NCI-H748 treated with DMSO at 0.1 percent for 48 hours (cell line): ENCODE measurements around the gene SYNGR3.

Experiments used
- DNase-seq: peaks from one replicate; lab custom pipeline; 2025; lab: John Stamatoyannopoulos, UW

SYNGR3 gene

DNA sequence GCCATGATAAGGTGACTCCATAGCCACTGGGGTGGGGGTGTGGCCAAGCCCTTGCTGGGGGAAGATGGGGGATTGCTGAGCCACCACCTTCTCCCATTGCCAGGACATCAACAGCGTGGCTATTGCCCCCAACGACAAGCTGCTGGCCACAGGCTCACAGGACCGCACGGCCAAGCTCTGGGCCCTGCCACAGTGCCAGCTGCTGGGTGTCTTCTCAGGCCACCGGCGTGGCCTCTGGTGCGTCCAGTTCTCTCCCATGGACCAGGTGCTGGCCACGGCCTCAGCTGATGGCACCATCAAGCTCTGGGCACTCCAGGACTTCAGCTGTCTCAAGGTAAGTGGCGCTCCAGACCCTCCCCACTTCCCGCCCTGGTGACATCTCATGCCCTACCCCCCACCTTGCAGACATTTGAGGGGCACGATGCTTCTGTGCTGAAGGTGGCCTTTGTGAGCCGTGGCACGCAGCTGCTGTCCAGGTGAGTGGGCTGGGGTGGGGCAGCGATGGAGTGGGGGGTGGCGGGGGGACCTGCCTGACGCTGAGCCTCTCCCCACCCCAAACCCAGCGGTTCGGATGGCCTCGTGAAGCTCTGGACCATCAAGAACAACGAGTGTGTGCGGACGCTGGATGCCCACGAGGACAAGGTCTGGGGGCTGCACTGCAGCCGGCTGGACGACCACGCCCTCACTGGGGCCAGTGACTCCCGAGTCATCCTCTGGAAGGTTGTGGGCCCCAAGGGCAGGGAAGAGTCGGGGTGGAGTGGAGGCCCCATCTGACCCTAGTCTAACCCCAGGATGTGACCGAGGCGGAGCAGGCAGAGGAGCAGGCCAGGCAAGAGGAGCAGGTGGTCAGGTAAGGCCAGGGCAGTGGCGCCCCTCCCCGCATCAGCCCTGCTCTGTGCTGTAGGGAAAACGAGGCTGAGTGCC, 12.6 kb upstream of the SYNGR3 start:
- DNase-seq: no peak

DNA sequence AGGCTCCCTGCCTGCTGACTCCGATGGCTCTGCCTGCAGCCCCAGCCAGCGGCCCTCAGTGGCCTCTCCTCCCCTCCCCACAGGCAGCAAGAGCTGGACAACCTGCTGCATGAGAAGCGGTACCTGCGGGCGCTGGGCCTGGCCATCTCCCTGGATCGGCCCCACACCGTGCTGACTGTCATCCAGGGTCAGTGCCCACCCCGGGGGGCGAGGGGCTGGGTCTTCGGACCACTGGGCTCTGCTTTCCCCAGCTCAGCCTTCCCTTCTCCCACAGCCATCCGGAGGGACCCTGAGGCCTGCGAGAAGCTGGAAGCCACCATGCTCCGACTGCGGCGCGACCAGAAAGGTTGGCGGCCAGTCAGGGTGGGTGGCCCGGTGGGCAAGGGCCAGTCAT, 11.9 kb upstream of the SYNGR3 start:
- DNase-seq: no peak

DNA sequence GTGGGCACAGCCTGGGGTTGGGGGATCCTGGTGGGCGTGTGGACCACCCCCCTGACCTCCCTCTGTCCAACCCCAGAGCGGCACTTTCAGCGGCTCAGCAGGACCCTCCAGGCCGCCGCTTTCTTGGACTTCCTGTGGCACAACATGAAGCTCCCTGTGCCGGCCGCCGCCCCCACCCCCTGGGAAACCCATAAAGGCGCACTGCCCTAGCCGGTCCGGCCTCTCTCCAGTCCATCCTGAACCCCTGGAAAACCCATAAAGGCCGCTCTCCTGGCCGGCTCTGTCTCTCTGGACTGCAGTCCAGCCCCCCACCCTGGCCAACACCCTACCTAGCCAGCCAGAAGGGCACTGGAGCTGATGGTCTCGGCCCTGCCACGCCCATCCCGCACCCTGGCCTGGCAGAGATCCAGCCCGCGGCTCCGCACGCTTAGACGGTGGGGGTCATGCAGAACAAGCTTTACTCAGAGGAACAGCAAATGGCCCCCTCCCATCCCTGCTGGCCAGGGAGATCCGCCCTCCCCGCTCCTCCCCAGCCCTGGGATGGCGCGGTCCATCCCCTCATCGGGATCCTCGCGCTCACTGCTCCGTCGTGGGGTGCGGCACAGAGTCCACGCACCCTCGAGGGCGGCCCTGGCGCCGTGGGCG, 11.2 kb upstream of the SYNGR3 start:
- no peak for DNase-seq

DNA sequence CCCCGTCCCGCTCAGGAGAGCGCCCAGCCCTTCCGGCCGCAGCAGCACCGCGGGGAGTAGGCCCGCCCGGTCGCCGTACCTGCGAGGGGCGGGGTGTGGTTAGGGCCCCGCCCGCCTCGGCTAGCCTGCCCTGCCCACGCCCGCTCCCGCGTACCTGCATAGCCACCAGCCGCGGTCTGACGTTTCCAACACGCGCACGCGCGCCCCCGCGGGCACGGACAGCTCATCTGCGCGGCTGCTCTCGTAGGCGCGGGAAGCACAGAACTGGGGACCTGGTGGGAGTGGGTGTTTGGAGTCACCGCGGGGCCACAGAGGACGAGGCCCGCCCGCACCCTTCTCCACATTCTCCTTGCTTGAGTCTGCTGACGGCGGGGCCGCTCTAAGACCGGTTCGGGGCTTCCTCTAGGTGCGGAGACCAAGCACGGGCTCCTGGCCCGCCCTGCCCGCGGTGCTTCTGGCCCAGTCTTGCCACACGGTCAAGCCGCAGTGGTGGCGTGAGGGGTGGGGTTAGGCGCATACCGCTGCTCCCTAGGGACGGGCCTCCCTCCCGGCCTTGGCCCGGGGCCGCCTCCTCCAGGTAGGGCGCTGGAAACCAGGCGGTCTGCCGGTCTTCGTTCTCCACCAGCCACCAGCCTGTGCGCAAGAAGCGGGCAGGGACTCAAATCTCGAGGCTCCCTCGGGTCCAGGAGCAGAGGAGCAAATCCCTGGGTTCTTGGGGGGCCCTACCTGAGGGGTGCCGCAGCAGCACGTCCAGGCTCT, 10.3 kb upstream of the SYNGR3 start:
- peak; percentile 34 for DNase-seq

DNA sequence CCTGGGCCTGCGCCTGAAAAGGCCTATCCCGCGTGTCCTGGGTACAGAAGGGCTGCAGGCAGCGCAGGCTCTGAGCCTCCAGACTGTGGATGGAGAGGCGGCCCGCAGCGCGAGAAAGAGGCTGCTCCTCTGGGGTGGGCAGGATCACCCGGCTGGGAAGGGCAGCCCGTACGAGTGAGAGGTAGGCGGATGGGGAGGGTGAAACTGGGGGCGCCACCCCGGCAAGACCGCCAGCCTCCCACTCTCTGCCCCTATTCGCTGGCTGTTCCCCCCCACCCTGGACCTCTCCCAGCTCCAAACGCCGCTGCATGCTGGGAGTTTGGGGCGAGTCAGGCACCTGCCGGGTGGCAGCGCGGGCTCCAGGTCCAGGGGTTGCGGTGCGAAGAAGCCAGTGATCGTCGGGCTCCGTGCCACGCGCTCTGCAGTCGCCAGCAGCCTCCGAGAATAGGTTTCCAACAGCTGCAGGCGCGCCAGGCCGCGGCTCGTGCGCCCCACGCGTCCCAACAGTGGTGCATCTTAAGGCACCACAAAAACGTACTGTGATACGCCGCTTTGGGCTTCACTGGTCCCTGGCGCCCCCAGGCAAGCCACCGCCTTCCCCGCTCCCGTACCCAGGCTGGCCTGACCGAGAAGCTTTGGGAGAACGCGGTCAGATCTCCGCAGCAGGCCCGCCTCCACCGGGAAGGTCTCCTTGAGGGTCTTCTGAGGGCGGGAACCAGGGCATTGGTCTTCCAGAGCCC, 9.6 kb upstream of the SYNGR3 start:
- no peak for DNase-seq

DNA sequence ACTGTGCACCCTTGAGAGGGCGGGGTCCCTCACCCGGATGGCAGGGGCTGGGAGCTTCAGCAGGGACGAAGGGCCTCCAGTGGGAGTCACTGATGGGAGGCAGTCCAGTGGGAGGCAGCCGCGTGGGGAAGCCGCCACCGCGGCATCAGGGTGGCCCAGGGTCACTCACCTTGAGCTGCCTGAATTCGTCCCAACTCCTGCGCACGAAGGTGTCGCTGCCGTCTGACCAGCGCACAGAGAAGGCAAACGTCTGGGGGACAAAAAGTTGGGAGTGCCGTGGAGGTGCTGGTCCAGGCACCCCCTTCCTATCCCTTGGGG, 9.0 kb upstream of the SYNGR3 start:
- no peak for DNase-seq

DNA sequence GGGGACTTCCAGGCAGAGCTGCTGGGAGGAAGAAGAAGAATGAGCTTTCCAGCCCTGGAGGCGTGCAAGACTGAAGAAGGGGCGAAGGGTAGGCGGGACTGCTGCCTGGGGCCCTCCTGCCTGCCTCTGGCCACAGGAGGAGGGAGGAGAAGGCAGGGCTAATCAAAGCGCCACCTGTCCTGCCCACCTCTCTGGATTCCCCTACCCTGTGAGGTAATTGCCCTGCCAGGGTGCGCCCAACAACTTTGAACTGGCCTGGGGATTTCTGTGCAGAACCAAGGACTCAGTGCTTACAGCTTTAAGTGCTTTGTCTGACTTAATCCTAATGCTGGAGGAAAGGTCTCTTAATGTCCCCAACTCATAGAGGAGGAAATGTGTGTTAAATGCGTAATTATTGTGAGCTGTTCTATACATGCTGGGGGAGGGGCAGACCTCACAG, 8.4 kb upstream of the SYNGR3 start, which contains the start of gene NOXO1:
Gene NOXO1 (minus strand): TSS at position 72 of the 439 bp plus-strand sequence. CDS start 290 bp downstream, outside the sequence.
- DNase-seq: no peak

DNA sequence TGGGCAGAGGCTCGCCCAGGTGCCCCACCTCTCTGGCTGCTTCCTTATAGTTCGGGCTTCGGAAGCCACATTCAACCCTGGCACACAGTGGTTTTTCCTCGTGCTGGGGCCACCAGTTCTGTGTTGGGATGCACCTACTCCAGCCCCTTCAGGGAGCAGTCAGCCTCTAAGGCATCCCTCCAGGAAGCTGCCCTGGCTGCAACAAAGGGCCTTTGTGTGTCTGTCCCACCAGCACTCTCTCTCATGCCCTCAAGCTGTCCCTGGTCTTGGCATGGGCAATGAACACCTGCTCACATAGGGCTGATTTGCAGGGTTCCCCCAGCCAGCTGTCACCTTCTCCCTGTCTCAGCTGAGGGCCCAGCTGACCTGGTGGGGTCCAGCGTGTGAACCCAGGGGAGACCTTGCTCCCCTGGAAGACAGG, 7.7 kb upstream of the SYNGR3 start:
- no peak for DNase-seq

DNA sequence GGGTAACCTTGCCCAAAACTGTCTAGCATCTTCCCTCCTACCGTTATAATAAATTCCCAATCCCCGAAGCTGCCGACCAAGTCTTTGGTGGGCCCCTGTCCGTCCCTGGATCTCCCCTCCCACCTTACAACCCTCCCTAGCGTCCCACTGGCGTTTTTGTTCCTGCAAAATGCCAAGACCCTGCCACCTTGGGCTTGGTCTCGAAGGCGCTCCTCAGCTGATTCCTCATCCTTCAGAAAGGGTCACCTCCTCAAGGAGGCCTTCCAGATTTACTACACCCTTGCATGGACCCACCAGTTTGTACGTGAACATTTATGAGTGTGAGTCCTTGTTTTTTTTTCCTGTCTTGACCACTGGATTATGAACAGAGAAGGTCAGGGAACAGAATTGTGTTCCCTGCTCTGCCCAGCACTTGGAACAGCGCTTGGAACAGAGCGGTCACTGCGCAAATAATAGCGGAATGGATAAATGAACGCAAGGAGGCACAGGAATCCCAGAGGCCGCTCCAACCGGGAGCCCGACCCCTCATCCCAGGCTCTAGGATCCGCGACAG, 6.7 kb upstream of the SYNGR3 start:
- no peak for DNase-seq

DNA sequence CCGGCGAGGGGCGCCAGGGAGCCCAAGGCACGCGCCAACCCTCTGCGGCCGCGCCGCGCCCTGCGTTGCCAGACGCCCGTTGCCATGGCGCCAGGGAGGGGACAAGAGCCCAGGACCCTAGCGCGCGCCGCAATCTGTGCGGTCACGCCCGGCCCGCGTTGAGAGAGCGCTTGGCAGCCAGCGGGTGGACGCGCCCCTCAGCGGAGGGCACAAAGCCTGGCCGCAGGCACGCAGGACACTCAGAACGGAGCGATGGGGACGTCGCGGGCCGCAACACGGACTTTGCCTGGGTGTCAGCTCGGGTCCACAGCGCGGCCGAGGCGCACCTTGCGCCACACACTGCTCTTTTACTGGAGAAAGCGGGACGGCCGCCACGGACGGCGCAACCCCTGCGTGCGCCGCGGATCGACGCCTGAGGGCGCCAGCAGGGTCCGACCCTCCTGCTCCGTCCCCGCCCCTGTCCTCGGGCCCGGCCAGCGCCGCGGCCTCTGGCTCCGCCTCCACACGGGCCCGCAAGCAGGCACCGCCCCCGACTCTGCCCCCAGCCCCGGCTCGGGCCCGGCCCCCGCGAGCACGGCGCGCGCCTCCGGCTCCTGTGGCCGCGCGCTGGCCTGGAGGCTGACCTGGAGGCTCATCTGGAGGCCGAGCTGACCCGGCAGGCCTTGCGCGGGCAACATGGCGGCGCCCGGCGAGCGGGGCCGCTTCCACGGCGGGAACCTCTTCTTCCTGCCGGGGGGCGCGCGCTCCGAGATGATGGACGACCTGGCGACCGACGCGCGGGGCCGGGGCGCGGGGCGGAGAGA, 6.0 kb upstream of the SYNGR3 start, which contains the start of gene GFER:
Gene GFER (plus strand): TSS at position 650 of the 803 bp plus-strand sequence. CDS start 26 bp downstream, at position 676.
- DNase-seq: peak; percentile 62

DNA sequence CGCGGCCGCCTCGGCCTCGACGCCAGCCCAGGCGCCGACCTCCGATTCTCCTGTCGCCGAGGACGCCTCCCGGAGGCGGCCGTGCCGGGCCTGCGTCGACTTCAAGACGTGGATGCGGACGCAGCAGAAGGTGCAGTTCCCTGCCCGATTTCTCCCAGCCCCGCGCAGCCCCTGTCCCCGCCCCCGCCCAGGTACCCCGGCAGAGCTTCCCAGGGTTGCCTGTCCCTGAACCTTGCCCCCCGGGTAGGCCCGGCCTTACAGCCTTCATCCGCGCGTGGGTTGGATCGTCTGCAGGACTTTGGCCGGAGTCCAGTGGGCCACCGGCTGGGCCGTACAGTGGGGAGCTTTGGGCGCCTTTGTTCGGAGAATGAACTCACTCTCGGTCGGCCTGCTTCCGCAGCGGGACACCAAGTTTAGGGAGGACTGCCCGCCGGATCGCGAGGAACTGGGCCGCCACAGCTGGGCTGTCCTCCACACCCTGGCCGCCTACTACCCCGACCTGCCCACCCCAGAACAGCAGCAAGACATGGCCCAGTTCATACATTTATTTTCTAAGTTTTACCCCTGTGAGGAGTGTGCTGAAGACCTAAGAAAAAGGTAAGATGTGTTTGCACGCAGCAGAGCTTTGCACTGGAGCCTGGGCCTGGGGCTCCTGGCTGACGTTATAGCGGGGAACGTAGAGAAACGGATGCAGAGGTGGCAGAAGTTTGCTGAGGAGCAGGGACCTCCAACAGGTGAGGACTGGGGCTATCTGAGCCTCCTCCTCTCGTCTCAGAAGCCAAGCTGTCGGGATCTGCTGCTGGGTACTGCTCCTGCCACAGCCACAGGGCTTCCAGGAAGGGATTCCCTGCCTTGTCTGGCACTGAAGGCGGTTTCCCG, 5.2 kb upstream of the SYNGR3 start:
- DNase-seq: no peak

DNA sequence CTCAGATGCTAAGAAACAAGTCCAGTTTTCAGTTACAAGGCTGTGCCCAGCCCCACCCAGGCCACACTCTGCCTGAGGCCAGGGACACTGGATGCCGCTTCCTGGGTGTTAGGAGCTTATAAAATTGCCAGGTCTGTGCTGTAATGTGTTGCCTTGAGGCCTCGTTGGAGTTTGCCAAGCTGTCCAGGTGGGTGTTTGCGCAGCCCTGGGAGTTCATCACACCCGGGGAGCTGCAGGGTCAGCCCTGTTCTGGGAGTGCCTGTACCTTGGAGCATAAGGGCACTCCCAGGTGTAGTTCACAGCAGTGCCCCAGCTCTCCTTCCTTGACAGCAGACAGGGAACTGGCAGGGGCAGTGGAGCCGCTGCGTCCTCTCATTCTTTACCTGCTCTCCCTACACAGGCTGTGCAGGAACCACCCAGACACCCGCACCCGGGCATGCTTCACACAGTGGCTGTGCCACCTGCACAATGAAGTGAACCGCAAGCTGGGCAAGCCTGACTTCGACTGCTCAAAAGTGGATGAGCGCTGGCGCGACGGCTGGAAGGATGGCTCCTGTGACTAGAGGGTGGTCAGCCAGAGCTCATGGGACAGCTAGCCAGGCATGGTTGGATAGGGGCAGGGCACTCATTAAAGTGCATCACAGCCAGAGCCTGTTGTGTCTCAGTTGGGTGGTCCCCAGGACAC, 4.2 kb upstream of the SYNGR3 start:
- no peak for DNase-seq

DNA sequence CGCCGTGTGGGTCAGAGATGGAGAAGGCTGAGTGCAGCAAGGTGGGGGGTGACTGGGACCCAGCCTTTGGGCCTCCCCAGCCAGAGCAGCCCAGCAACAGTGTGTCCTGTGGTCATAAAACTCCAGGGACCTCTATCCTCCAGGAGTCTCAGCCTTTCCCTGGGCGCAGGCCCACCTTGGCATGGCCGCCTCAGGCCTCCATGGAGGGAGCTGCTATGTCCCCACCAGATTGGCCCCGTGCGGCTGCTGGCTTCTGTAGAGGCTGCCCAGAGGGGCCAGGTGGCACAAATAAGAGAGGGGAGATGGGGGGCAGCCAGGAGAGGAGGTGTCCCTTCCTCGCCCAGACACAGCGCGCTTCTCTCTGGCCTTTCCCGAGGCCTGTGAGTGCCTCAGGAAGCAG, 2.6 kb upstream of the SYNGR3 start:
- DNase-seq: no peak

DNA sequence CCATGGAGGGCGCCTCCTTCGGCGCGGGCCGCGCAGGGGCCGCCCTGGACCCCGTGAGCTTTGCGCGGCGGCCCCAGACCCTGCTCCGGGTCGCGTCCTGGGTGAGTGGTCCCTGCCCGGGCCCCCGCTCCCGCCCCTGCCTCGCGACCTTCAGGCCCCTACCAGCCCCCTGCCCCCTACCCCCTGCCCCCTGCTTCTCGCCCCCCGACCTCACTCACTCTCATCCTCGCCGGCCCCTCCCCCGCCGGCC, 256 bp downstream of the SYNGR3 start:
- no peak for DNase-seq

DNA sequence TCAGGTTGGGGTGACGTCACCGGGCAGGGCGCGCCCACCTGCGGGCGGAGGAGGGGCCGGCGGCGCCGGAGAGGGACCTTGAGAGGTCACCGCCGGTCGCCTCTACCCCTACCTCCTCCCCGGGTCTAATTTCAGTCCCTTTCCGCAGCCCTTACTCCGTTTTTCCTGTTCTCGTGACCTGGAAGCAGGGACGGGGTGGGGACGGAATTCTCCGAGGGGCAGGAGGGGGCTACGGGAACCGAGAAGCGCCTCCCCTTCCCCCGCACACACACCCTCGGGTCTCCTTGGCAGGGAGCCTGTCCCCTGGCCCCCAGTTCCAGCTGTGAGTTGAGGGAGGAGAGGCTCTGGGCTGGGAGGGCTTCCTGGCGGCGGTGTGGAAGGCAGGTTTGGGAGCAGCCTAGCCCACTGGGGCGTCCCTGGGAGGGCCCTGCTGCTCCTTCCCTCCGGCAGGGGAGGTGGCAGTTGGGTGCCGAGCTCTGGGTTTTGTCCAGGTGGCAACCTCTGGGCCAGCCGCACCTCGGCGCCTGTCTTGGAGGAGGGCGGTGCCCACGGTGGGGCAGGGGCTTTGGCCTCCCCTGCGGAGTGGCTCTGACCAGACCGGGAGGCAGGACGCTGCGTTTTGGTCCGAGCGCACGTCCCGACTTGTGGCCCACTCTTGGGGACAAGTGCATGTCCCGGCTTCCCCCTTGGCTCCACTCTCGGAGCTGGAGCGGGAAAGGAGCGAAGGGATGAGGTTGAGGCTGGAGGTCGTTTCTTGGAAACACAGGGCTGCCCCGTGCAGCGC, 773 bp downstream of the SYNGR3 start:
- DNase-seq: peak; percentile 5

DNA sequence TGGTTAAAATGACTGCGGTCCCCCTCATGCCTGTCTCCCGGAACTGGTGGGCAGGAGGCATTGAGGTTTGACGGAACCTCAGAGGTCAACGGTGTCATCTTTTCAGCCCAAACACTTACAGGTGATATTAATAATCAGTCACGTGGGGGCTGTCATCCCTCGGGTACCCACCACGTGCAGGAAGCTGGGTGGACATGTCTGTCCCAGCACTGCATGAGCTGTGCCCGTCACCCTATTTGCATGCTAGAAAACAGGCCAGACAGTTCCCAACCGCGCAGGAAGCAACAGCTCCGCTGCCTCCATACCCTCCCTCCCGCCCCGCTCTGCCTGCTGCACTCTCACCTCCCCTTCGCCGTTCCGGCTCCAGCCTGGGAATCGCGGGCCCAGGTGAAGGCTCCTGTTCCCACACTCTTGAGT, 1.4 kb downstream of the SYNGR3 start:
- DNase-seq: no peak

DNA sequence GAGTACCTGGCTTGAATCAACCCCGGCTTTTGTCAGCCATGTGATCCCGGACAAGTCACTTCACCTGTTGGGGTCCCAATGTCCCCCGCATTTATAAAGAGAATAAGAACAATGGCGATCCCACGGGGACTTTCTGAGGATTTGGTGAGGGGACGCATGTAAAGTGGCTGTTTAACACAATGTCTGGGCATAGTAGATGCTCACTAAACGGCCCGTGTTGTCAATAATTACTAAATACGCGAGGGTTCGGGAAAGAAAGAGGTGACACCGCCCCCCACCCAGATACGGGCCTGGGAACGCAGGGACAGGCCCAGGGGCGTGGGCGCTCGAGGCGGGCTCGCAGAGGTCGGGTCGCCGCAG, 1.8 kb downstream of the SYNGR3 start:
- DNase-seq: no peak

DNA sequence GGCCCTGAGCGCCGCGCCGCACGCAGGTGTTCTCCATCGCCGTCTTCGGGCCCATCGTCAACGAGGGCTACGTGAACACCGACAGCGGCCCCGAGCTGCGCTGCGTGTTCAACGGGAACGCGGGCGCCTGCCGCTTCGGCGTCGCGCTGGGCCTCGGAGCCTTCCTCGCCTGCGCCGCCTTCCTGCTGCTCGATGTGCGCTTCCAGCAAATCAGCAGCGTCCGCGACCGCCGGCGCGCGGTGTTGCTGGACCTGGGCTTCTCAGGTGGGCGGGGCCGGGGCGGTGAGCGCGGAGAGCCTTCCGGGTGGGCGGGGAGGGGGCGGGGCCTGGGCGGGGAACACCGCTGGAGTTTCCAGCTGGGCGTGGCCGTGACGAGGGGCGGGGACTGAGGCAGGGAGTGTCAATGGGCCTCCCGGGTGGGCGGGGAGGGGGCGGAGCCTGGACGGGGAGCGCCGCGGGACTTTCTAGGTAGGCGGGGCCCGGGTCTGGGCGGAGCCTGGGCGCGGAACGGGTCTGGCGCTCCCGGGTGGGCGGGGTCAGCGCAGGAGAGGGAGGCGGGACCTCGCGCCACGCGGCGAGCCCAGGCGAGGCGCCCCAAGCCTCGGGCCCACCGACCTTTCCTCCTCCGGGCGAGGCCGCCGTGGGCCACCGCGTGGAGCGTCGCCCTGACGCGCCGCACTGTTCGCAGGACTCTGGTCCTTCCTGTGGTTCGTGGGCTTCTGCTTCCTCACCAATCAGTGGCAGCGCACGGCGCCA, 2.4 kb downstream of the SYNGR3 start:
- no peak for DNase-seq
